ENCODE measurements around the gene TEDDM1.

GRCh38 chr1:182381962-182382819 lies 18.3 kb downstream of the TEDDM1 start:
- TF ChIP-seq CTCF (conservative IDR thresholded peaks at IDR 0.05) (no peak), ZFX (IDR thresholded peaks at IDR 0.05) (no peak)

Data from C4-2B (cell line).